HG02678 (cell line): ENCODE results near the gene CUL1.
"Not testable (repeated sequence)": the region's sequence is repeated elsewhere in the genome, so short reads cannot be mapped to it uniquely, and the experiment has no call there.

Experiments used
- ATAC-seq: cut with Tn5 transposase; IDR thresholded peaks from one replicate; pipeline ENCODE4 v1.9.1; 2021; ENCODE audit warnings: mild to moderate bottlenecking, moderate library complexity; ENCODE audit not compliant: unreplicated experiment

The CUL1 gene

GRCh38 chr7:148696787-148697186, 1.9 kb upstream of the CUL1 start:
- no peak for ATAC-seq

- ATAC-seq, result no peak
Measured at GRCh38 chr7:148697256-148698006, 1.3 kb upstream of the CUL1 start.

- no peak for ATAC-seq
Measured at GRCh38 chr7:148698007-148698396, 701 bp upstream of the CUL1 start.

GRCh38 chr7:148699024-148699781, 500 bp downstream of the CUL1 start:
- peak; percentile 37 for ATAC-seq

- ATAC-seq, result no peak
Measured at GRCh38 chr7:148699782-148700629, 1.3 kb downstream of the CUL1 start.

GRCh38 chr7:148700661-148701064, 2.0 kb downstream of the CUL1 start:
- ATAC-seq, result no peak

GRCh38 chr7:148701414-148701813, 2.7 kb downstream of the CUL1 start:
- no peak for ATAC-seq

- no peak for ATAC-seq
Measured at GRCh38 chr7:148702876-148703670, 4.4 kb downstream of the CUL1 start.

GRCh38 chr7:148703671-148703962, 4.9 kb downstream of the CUL1 start:
- ATAC-seq, result not testable (repeated sequence)

GRCh38 chr7:148704189-148704588, 5.5 kb downstream of the CUL1 start:
- no peak for ATAC-seq

- ATAC-seq, result no peak
Measured at GRCh38 chr7:148704970-148705369, 6.3 kb downstream of the CUL1 start.

GRCh38 chr7:148706368-148706767, 7.7 kb downstream of the CUL1 start:
- no peak for ATAC-seq

GRCh38 chr7:148708026-148708885, 9.6 kb downstream of the CUL1 start:
- ATAC-seq, result no peak

- no peak for ATAC-seq
Measured at GRCh38 chr7:148709014-148709413, 10.3 kb downstream of the CUL1 start.

- ATAC-seq, result not testable (repeated sequence)
Measured at GRCh38 chr7:148710426-148710825, 11.7 kb downstream of the CUL1 start.

GRCh38 chr7:148711191-148712102, 12.7 kb downstream of the CUL1 start:
- ATAC-seq, result no peak

- ATAC-seq, result peak; percentile 46
Measured at GRCh38 chr7:148712678-148713329, 14.1 kb downstream of the CUL1 start.

GRCh38 chr7:148714498-148714897, 15.8 kb downstream of the CUL1 start:
- no peak for ATAC-seq
